ACC112 (cell line): ENCODE results near the gene SMCHD1.
"Not testable (repeated sequence)": the region's sequence is repeated elsewhere in the genome, so short reads cannot be mapped to it uniquely, and the experiment has no call there.

Source experiments
- H2AFZ ChIP-seq: fragments of 200-600 bp; sonication (generic); one replicate; pipeline ENCODE4 v1.6.0; 2017; ENCODE audit warnings: antibody characterized with exemption, low read length; ENCODE audit not compliant: unreplicated experiment
- H3K27ac ChIP-seq: fragments of 200-600 bp; sonication (generic); 2 replicates; pipeline ENCODE4 v1.5.1; 2014; ENCODE audit warnings: low read depth, mild to moderate bottlenecking, antibody characterized with exemption, low read length, moderate library complexity
- H3K27me3 ChIP-seq: fragments of 200-600 bp; sonication (generic); 2 replicates; pipeline ENCODE4 v1.6.1; 2014; ENCODE audit warnings: mild to moderate bottlenecking, antibody characterized with exemption, low read length, moderate library complexity, mixed read lengths; ENCODE audit not compliant: insufficient read depth
- H3K36me3 ChIP-seq: fragments of 200-600 bp; sonication (generic); 2 replicates; pipeline ENCODE4 v1.6.1; 2016; ENCODE audit warnings: mild to moderate bottlenecking, antibody characterized with exemption, low read length, moderate library complexity, mixed read lengths; ENCODE audit not compliant: insufficient read depth
- H3K4me1 ChIP-seq: fragments of 200-600 bp; sonication (generic); one replicate; pipeline ENCODE4 v1.6.1; 2016; ENCODE audit warnings: low read length, mixed read lengths; ENCODE audit not compliant: insufficient read depth, unreplicated experiment, control insufficient read depth
- H3K4me3 ChIP-seq: fragments of 200-600 bp; sonication (generic); 2 replicates; pipeline ENCODE4 v1.5.1; 2014; ENCODE audit warnings: mild to moderate bottlenecking, low read depth, low read length
- H3K79me2 ChIP-seq: fragments of 200-600 bp; sonication (generic); one replicate; pipeline ENCODE4 v1.6.0; 2016; ENCODE audit warnings: low read length; ENCODE audit not compliant: control insufficient read depth, unreplicated experiment, insufficient read depth

SMCHD1 gene

DNA sequence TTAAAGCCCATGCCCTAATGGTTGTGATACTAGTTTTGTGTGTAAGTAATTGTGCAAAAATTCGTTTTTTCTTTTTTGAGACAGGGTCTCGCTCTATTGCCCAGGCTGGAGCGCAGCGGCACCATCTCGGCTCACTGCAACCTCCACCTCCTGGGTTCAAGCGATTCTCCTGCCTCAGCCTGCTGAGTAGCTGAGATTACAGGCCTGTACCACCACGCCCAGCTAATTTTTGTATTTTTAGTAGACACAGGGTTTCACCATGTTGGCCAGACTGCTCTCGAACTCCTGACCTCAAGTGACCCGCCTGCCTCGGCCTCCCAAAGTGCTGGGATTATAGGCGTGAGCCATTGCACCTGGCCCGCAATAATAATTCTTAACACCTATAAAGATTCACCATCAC lies 196.9 kb downstream of the SMCHD1 start:
- peaks cover 18% of the 10 kb centered on the region for H3K4me1 ChIP-seq
- H3K79me2 ChIP-seq = not testable (repeated sequence)

DNA sequence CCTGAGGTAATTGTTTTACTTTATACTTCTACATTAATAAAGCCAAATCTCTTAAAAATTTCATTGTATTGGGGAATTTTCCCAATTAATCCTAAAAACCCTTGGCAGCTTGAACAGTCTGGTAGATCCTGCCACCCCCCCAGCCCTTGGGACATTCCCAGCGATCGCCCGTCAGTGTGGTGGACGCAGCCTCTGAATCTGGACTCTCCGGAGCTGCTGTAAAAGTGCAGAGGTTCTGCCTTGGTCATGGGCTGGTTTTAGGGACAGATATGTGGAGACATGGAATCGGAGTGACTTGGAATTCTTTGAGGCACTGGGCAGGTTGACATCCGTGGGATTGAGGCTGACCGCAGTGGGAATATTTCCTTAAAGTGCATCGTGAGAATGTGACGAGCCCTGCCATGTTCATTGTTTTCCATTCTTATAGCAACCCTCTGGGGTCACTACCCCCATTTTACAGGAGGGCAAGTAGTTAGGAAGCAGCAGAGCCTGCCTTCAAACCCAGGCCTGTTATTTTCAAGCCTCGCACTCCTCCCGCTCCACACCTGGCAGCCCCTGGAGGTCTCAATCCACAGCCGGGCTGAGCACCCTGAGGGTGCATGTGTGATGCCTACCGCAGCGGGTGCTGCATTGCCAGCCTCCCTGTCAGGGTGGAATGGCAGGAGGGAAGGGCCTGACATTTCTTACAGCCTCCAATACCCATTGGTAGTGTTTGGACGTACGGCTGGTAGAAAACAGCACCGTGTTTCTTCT lies 197.8 kb downstream of the SMCHD1 start:
- no peaks in the 10 kb centered on the region for H3K36me3 ChIP-seq
- H2AFZ ChIP-seq = no peak overlapping the region
- H3K4me3 ChIP-seq = no peak overlapping the region
- H3K4me1 ChIP-seq = peaks cover 21% of the 10 kb centered on the region
- H3K79me2 ChIP-seq = no peaks in the 10 kb centered on the region
- no peak overlapping the region for H3K27ac ChIP-seq
- H3K27me3 ChIP-seq = peaks cover 14% of the 10 kb centered on the region

More for the DNA sequence above, 196.9 kb downstream of the SMCHD1 start:
- H2AFZ ChIP-seq, H3K27ac ChIP-seq, H3K36me3 ChIP-seq, H3K4me3 ChIP-seq: not testable (repeated sequence)
- H3K27me3 ChIP-seq = peaks cover 23% of the 10 kb centered on the region

DNA sequence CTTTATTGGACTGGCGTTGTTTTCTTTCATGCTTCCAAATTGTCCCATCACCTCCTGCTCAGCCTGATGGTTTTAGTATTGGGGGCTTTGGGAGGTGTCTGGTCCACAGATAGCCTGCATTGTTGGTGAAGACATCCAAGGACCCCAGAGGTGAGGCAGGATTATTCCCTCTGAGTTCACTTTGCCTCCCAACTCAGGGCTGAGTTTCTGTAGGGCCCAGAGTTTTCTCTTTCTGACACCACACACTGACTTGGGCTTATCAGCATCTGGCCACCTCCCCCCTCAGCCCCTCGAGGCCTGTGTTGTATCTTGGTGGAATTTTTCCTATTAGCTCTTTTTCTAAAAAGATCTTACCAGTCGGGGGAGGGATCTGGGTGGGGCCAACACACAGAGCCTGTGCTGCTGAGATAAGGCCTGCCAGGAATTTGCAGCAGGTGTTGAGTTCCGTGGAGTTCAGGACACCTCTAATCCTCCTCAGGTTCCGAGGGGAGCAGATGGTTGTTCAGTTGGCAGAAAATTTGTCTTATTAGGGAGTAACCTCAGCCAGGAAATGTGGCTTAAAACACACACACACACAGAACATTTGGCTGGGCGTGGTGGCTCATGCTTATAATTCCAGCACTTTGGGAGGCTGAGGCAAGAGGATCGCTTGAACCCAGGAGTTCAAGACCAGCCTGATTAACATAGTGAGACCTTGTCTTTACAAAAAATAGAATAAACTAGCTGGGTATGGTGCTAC lies 198.6 kb downstream of the SMCHD1 start:
- peaks cover 25% of the 10 kb centered on the region for H3K4me1 ChIP-seq
- H3K79me2 ChIP-seq = no peaks in the 10 kb centered on the region
- no peak overlapping the region for H3K4me3 ChIP-seq
- no peaks in the 10 kb centered on the region for H3K36me3 ChIP-seq
- peaks cover 7% of the 10 kb centered on the region for H3K27me3 ChIP-seq
- H3K27ac ChIP-seq = no peak overlapping the region
- H2AFZ ChIP-seq = no peak overlapping the region
